Liver (tissue), 9 donors: ENCODE measurements around the gene BRIP1. TPM values are rescaled to one million over a fixed set of nuclear protein-coding genes. Genes with fewer than 3 reads are reported as not detected.
"Not testable (repeated sequence)": the region's sequence is repeated elsewhere in the genome, so short reads cannot be mapped to it uniquely, and the experiment has no call there.

ENCODE experiments used
- DNase-seq: peaks from one replicate; pipeline ENCODE4 v3.0.0-alpha.2; 2017; ENCODE audit warnings: low spot score
- H3K27ac ChIP-seq, 2 donors: one replicate each; pipeline ENCODE4 v1.7.0; 2013; ENCODE audit warnings: inconsistent platforms in 2 of 2, low read length in 2 of 2, control low read depth in 1 of 2, low read depth in 1 of 2, mild to moderate bottlenecking in 1 of 2
- H3K27me3 ChIP-seq, 4 donors: one replicate each; pipeline versions ENCODE4 v1.6.1 to v1.7.0; 2013; ENCODE audit warnings: low read length in 3 of 4, inconsistent platforms in 1 of 4, mild to moderate bottlenecking in 1 of 4, moderate library complexity in 1 of 4; ENCODE audit not compliant: control insufficient read depth in 4 of 4, insufficient read depth in 4 of 4
- H3K36me3 ChIP-seq, 4 donors: one replicate each; pipeline versions ENCODE4 v1.6.1 to v1.7.0; 2013; ENCODE audit warnings: low read length in 3 of 4, mild to moderate bottlenecking in 3 of 4, low read depth in 1 of 4, moderate library complexity in 1 of 4; ENCODE audit not compliant: control insufficient read depth in 4 of 4, insufficient read depth in 3 of 4
- H3K4me1 ChIP-seq, 4 donors: one replicate each; pipeline versions ENCODE4 v1.6.1 to v1.7.0; 2013; ENCODE audit warnings: low read length in 3 of 4, mild to moderate bottlenecking in 3 of 4, moderate library complexity in 1 of 4; ENCODE audit not compliant: control insufficient read depth in 4 of 4, insufficient read depth in 4 of 4
- H3K4me3 ChIP-seq, 3 donors: one replicate each; pipeline versions ENCODE4 v1.6.1 to v1.7.0; 2013; ENCODE audit warnings: low read length in 3 of 3, control low read depth in 1 of 3, low read depth in 1 of 3, mild to moderate bottlenecking in 1 of 3
- H3K9ac ChIP-seq, 2 donors: one replicate each; pipeline ENCODE4 v1.7.0; 2013; ENCODE audit warnings: low read length in 2 of 2, mild to moderate bottlenecking in 2 of 2, moderate library complexity in 2 of 2, control low read depth in 1 of 2, low read depth in 1 of 2
- H3K9me3 ChIP-seq, 4 donors: one replicate each; pipeline versions ENCODE4 v1.6.1 to v1.7.0; 2013; ENCODE audit warnings: low read length in 3 of 4; ENCODE audit not compliant: control insufficient read depth in 4 of 4
- ATF3 ChIP-seq: IDR thresholded peaks from 2 replicates; pipeline ENCODE4 v1.6.1; 2016; ENCODE audit warnings: antibody characterized with exemption
- CTCF ChIP-seq: fragments of 150-350 bp; IDR thresholded peaks from 2 replicates; pipeline ENCODE4 v1.5.1; 2017; ENCODE audit warnings: improper control_type of control experiment, low read depth, low read length; ENCODE audit not compliant: missing input control
- EGR1 ChIP-seq, 2 donors: IDR thresholded peaks; 2 replicates each; pipeline ENCODE4 v1.6.1; 2016 to 2018; ENCODE audit warnings: antibody characterized with exemption in 2 of 2, low read depth in 2 of 2
- FOXA1 ChIP-seq: IDR thresholded peaks from 2 replicates; pipeline ENCODE4 v1.6.1; 2016; ENCODE audit warnings: antibody characterized with exemption
- FOXA2 ChIP-seq: IDR thresholded peaks from 2 replicates; pipeline ENCODE4 v1.6.1; 2016; ENCODE audit warnings: antibody characterized with exemption
- GABPA ChIP-seq, 2 donors: IDR thresholded peaks in 1 of 2; conservative IDR thresholded peaks in 1 of 2; 2 replicates each; pipeline ENCODE4 v1.6.1; 2016; ENCODE audit warnings: antibody characterized with exemption in 2 of 2, mild to moderate bottlenecking in 1 of 2, moderate library complexity in 1 of 2
- HNF4A ChIP-seq, 2 donors: conservative IDR thresholded peaks; 2 replicates each; pipeline ENCODE4 v1.6.1; 2016; ENCODE audit warnings: antibody characterized with exemption in 2 of 2, mild to moderate bottlenecking in 2 of 2
- HNF4G ChIP-seq: IDR thresholded peaks from 2 replicates; pipeline ENCODE4 v1.6.1; 2016; ENCODE audit warnings: antibody characterized with exemption
- NR2F2 ChIP-seq: IDR thresholded peaks from 2 replicates; pipeline ENCODE4 v1.6.1; 2016; ENCODE audit warnings: antibody characterized with exemption
- RAD21 ChIP-seq, 2 donors: IDR thresholded peaks; 2 replicates each; pipeline ENCODE4 v1.6.1; 2016; ENCODE audit warnings: antibody characterized with exemption in 2 of 2, mild to moderate bottlenecking in 2 of 2
- RXRA ChIP-seq, 2 donors: IDR thresholded peaks; 2 replicates each; pipeline ENCODE4 v1.6.1; 2017 to 2018; ENCODE audit warnings: antibody characterized with exemption in 2 of 2, mild to moderate bottlenecking in 1 of 2
- TAF1 ChIP-seq: conservative IDR thresholded peaks from 2 replicates; pipeline ENCODE4 v1.6.1; 2016; ENCODE audit warnings: antibody characterized with exemption, mild to moderate bottlenecking
- ZBTB33 ChIP-seq: IDR thresholded peaks from 2 replicates; pipeline ENCODE4 v1.6.1; 2016; ENCODE audit warnings: antibody characterized with exemption
- WGBS: extraction: QIAGEN DNeasy Blood & Tissue Kit; methylation state at CpG from one replicate; pipeline ENCODE4 v1.1.7; 2013; 5-methylcytosine and 5-hydroxymethylcytosine counted together
- polyA plus RNA-seq, 2 donors: library from polyadenylated mRNA; stranded (reverse) in 1 of 2; unstranded in 1 of 2; fragments of 200-250 nt in 1 of 2; fragments of >200 nt in 1 of 2; fragmentation: Nextera tagmentation in 1 of 2; extraction: Ambion mirVana in 1 of 2; gene quantifications; one replicate each; pipeline versions ENCODE4 v1.2.1 to v1.2.3, GENCODE V29; 2013 to 2015
- total RNA-seq, 2 donors: library from RNA; depleted of rRNA; stranded (reverse); fragments of >200 nt; gene quantifications; one replicate each; pipeline ENCODE4 v1.2.3, GENCODE V29; 2014
- donor health status: healthy.
- donor health status: healthy.
- donor health status: healthy.
- donor health status: healthy.
- donor health status: healthy.

Gene BRIP1
- total and polyA plus RNA-seq, 4 donors, result 0.24 to 10.3 (median 0.90) TPM

- H3K9me3 ChIP-seq, DNase-seq, H3K4me1 ChIP-seq, H3K36me3 ChIP-seq, H3K27ac ChIP-seq, H3K27me3 ChIP-seq, H3K4me3 ChIP-seq, H3K9ac ChIP-seq: not testable (repeated sequence)
- WGBS, result 92% methylated on average over 16 of the region's 16 CpGs
Observed at GRCh38 chr17:61673019-61673897, 190.1 kb downstream of the BRIP1 start.

- DNase-seq, result no peak
- Histone ChIP-seq H3K36me3 (no peaks in the 10 kb centered on the region), H3K9me3 (no peaks in the 10 kb centered on the region), H3K4me1 (no peaks in the 10 kb centered on the region), H3K9ac (no peak overlapping the region), H3K27ac (no peak overlapping the region), H3K4me3 (no peak overlapping the region), H3K27me3 (no peaks in the 10 kb centered on the region)
- TF ChIP-seq GABPA (IDR thresholded peaks at IDR 0.05 in 1 of 2, conservative IDR thresholded peaks at IDR 0.05 in 1 of 2), result no peak
- WGBS, result 34% methylated on average over 1 of the region's 1 CpG
Observed at GRCh38 chr17:61672140-61672539, 191.2 kb downstream of the BRIP1 start.

- TF ChIP-seq GABPA (IDR thresholded peaks at IDR 0.05 in 1 of 2, conservative IDR thresholded peaks at IDR 0.05 in 1 of 2) (no peak), RAD21 (IDR thresholded peaks at IDR 0.05) (no peak), RXRA (IDR thresholded peaks at IDR 0.05) (no peak), HNF4G (no peak), EGR1 (IDR thresholded peaks at IDR 0.05; ENCODE audit: low read depth in 2 of 2) (no peak), FOXA2 (no peak), ZBTB33 (no peak), TAF1 (no peak), ATF3 (no peak), HNF4A (conservative IDR thresholded peaks at IDR 0.05) (no peak), NR2F2 (no peak)
- Histone ChIP-seq H3K4me3 (no peak overlapping the region), H3K27me3 (no peaks in the 10 kb centered on the region), H3K36me3 (no peaks in the 10 kb centered on the region), H3K9ac (no peak overlapping the region), H3K9me3 (no peaks in the 10 kb centered on the region), H3K27ac (no peak overlapping the region), H3K4me1 (no peaks in the 10 kb centered on the region)
- no peak for DNase-seq
- 94% methylated on average over 2 of the region's 2 CpGs for WGBS
Observed at GRCh38 chr17:61670691-61671090, 192.6 kb downstream of the BRIP1 start.

- Histone ChIP-seq H3K9ac (no peak overlapping the region), H3K4me3 (no peak overlapping the region), H3K27me3 (no peaks in the 10 kb centered on the region), H3K9me3 (no peaks in the 10 kb centered on the region), H3K4me1 (no peaks in the 10 kb centered on the region), H3K36me3 (no peaks in the 10 kb centered on the region), H3K27ac (no peak overlapping the region)
- no peak for DNase-seq
- TF ChIP-seq CTCF, result no peak
- TF ChIP-seq NR2F2, result no peak
- TF ChIP-seq ZBTB33, result no peak
- no peak for TF ChIP-seq HNF4A (conservative IDR thresholded peaks at IDR 0.05)
- TF ChIP-seq RAD21 (IDR thresholded peaks at IDR 0.05), result no peak
- TF ChIP-seq FOXA2, result no peak
- no peak for TF ChIP-seq GABPA (IDR thresholded peaks at IDR 0.05 in 1 of 2, conservative IDR thresholded peaks at IDR 0.05 in 1 of 2)
- TF ChIP-seq FOXA1, result no peak
Observed at GRCh38 chr17:61669522-61669921, 193.8 kb downstream of the BRIP1 start.
